Gastroesophageal sphincter (tissue), 3 donors: ENCODE results near the gene INTS7.

Experiments
- CTCF ChIP-seq, 4 experiments: fragments of 200-600 bp in 2 of 4; fragments of 450-650 bp in 2 of 4; sonication (generic) in 1 of 4; IDR thresholded peaks; one replicate each; pipeline ENCODE4 v1.5.1; 2017 to 2019; ENCODE audit warnings: antibody characterized with exemption in 4 of 4, mild to moderate bottlenecking in 2 of 4, moderate library complexity in 2 of 4
- EP300 ChIP-seq: sonication (generic); formaldehyde crosslinking; IDR thresholded peaks from one replicate; pipeline ENCODE4 v1.6.1; 2017; ENCODE audit warnings: antibody characterized with exemption, mild to moderate bottlenecking
- POLR2A ChIP-seq, 2 donors: fragments of 450-650 bp; IDR thresholded peaks; one replicate each; pipeline ENCODE4 v1.6.1; 2017; ENCODE audit warnings: antibody characterized with exemption in 2 of 2, mild to moderate bottlenecking in 2 of 2, moderate library complexity in 1 of 2
- POLR2AphosphoS5 ChIP-seq: sonication (generic); formaldehyde crosslinking; IDR thresholded peaks from one replicate; pipeline ENCODE4 v1.6.1; 2017; ENCODE audit warnings: antibody characterized with exemption

- TF ChIP-seq CTCF (IDR thresholded peaks at IDR 0.05), result no peak
- TF ChIP-seq EP300, result no peak
- no peak for TF ChIP-seq POLR2A (IDR thresholded peaks at IDR 0.05)
- TF ChIP-seq POLR2AphosphoS5, result no peak
Observed at GRCh38 chr1:211920602-211921226, 114.6 kb downstream of the INTS7 start.
